H1 (cell line): Measurements from ENCODE around the gene NABP2. TPM values are rescaled to one million over a fixed set of nuclear protein-coding genes. Genes with fewer than 3 reads are reported as not detected.

Experiments used
- KDM5A ChIP-seq: fragments of 200-600 bp; IDR thresholded peaks from 2 replicates; pipeline ENCODE4 v1.7.1; 2012; ENCODE audit warnings: mild to moderate bottlenecking, low read length, inconsistent platforms, mixed read lengths
- polyA plus RNA-seq, 7 experiments: library from polyadenylated mRNA; depleted of rRNA in 3 of 7; stranded (reverse) in 5 of 7; unstranded in 2 of 7; fragments of >200 nt in 5 of 7; fragments of 200-250 nt in 2 of 7; gene quantifications; 1 replicate in 5 of 7; 2 replicates in 1 of 7; 4 replicates in 1 of 7; pipeline versions ENCODE4 v1.2.1 to v1.2.3, GENCODE V29; 2011 to 2013; ENCODE audit warnings: missing spikeins in 2 of 7, mixed read lengths in 2 of 7
- total RNA-seq: library from RNA; stranded (reverse); fragmentation: NEBNext Ultra II Directional; extraction: Animal tissue kit (Norgen Biotek cat#: 25700); gene quantifications from 2 replicates; pipeline ENCODE4 v1.2.1, GENCODE V29; 2021

The NABP2 gene
- total and polyA plus RNA-seq, 2 of the 8 experiments (the other 6 are each of a cell fraction or from before 2014, with no cell fraction given) = 58.1 to 67.5 TPM

- no peak for TF ChIP-seq KDM5A
Measured at GRCh38 chr12:56258820-56259183, 34.7 kb downstream of the NABP2 start (continued).
